Prostate gland (tissue), 2 donors: ENCODE measurements around the gene RNU5D-1. TPM values are rescaled to one million over a fixed set of nuclear protein-coding genes. Genes with fewer than 3 reads are reported as not detected.
"Not testable (repeated sequence)": the region's sequence is repeated elsewhere in the genome, so short reads cannot be mapped to it uniquely, and the experiment has no call there.

ENCODE experiments used
- DNase-seq: peaks from one replicate; pipeline ENCODE4 v3.0.0-alpha.2; 2019; ENCODE audit warnings: low spot score
- H3K27ac ChIP-seq, 2 donors: fragments of 200-600 bp; sonication (generic); 2 replicates each; pipeline ENCODE4 v1.5.1; 2017 to 2019
- H3K27me3 ChIP-seq: fragments of 200-600 bp; sonication (generic); replicated peaks from 2 replicates; pipeline ENCODE4 v1.5.1; 2019; ENCODE audit not compliant: insufficient read depth
- H3K36me3 ChIP-seq, 2 donors: fragments of 200-600 bp; sonication (generic); 1 replicate in 1 of 2; 2 replicates in 1 of 2; pipeline versions ENCODE4 v1.5.1 to v1.8.1; 2017 to 2019
- H3K4me1 ChIP-seq: fragments of 200-600 bp; sonication (generic); replicated peaks from 2 replicates; pipeline ENCODE4 v1.5.1; 2019
- H3K4me3 ChIP-seq, 2 donors: fragments of 200-600 bp; sonication (generic); 2 replicates each; pipeline ENCODE4 v1.5.1; 2017 to 2019
- H3K9me3 ChIP-seq: fragments of 200-600 bp; sonication (generic); 2 replicates; pipeline ENCODE4 v1.5.1; 2017
- CTCF ChIP-seq, 4 experiments: fragments of 200-600 bp in 2 of 4; fragments of 450-650 bp in 2 of 4; sonication (generic) in 2 of 4; IDR thresholded peaks; 1 replicate in 3 of 4; 2 replicates in 1 of 4; pipeline ENCODE4 v1.5.1; 2016 to 2019; ENCODE audit warnings: antibody characterized with exemption in 4 of 4, mild to moderate bottlenecking in 2 of 4, moderate library complexity in 2 of 4
- POLR2A ChIP-seq: fragments of 450-650 bp; IDR thresholded peaks from one replicate; pipeline ENCODE4 v1.6.1; 2016; ENCODE audit warnings: antibody characterized with exemption, mild to moderate bottlenecking
- POLR2AphosphoS5 ChIP-seq: sonication (generic); formaldehyde crosslinking; IDR thresholded peaks from one replicate; pipeline ENCODE4 v1.6.1; 2017; ENCODE audit warnings: antibody characterized with exemption
- WGBS: methylation state at CpG from one replicate; pipeline ENCODE4 v1.1.5; 2018; 5-methylcytosine and 5-hydroxymethylcytosine counted together
- intact Hi-C: fragments of 100-400 bp; cut with DNase I; formaldehyde crosslinking; loops from one replicate; pipeline ENCODE4 v1.14.2; 2022
- total RNA-seq, 2 donors: library from RNA; depleted of rRNA; stranded (reverse); fragments of >200 nt; gene quantifications; one replicate each; pipeline ENCODE4 v1.1.0, GENCODE V29; 2016

The RNU5D-1 gene
- total RNA-seq, 2 donors from 2014 or later, result not detected

DNA sequence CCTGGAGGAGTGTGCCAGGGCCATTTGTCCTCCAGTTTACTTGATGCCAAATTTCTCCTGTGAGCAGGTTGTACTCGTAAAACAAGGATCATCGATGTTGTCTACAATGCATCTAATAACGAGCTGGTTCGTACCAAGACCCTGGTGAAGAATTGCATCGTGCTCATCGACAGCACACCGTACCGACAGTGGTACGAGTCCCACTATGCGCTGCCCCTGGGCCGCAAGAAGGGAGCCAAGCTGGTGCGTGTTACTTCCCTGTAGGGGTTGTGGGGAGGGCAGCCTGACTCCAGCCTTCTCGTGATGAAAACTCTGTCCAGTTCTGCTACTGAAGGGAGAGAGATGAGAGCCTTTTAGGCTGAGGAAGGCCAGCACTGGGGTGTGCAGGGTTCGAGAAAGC, 46.6 kb upstream of the RNU5D-1 start:
- Histone ChIP-seq H3K9me3 (no peaks in the 10 kb centered on the region), H3K27me3 (no peaks in the 10 kb centered on the region), H3K4me1 (peaks cover 5% of the 10 kb centered on the region), H3K36me3 (peaks cover 4 to 5% of the 10 kb centered on the region in 2 donors), H3K27ac (no peak overlapping the region), H3K4me3 (no peak overlapping the region)
- 66% methylated on average over 14 of the region's 14 CpGs for WGBS
- intact Hi-C loops, result loop anchor here (5.0 to 10.0 kb wide), 2 partner anchors 235 to 527 kb away; partner anchors contain the start of genes HECTD3 and UROD
- no peak for TF ChIP-seq POLR2AphosphoS5
- no peak for TF ChIP-seq POLR2A
- no peak for TF ChIP-seq CTCF (IDR thresholded peaks at IDR 0.05)
- no peak for DNase-seq

DNA sequence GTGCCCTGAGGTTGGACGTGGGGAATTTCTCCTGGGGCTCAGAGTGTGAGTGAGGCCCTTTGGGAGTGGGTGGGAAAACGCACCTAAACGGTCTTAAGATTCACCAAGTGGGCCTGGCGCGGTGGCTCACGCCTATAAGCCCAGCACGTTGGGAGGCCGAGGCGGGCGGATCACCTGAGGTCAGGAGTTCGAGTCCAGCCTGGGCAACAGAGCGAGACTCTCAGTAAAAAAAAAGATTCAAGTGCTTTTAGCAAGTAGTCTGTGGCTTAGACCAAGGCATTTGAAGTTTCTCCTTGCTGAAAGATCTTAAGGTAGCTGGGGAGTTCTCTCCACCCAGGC, 45.7 kb upstream of the RNU5D-1 start:
- 48% methylated on average over 12 of the region's 12 CpGs for WGBS
- intact Hi-C loops, result loop anchor here (5.0 to 10.0 kb wide), 2 partner anchors 236 to 528 kb away; partner anchors contain the start of genes HECTD3 and UROD
- H3K27me3 ChIP-seq, result no peaks in the 10 kb centered on the region
- no peaks in the 10 kb centered on the region for H3K9me3 ChIP-seq
- H3K4me1 ChIP-seq, result peaks cover 5% of the 10 kb centered on the region
- peak overlapping the region; percentile 72 to 80 for H3K4me3 ChIP-seq
- TF ChIP-seq POLR2AphosphoS5 (no peak), CTCF (IDR thresholded peaks at IDR 0.05) (no peak), POLR2A (no peak)
- peaks cover 4 to 5% of the 10 kb centered on the region in 2 donors for H3K36me3 ChIP-seq
- H3K27ac ChIP-seq, result peak overlapping the region; percentile 92 to 94
- no peak for DNase-seq

DNA sequence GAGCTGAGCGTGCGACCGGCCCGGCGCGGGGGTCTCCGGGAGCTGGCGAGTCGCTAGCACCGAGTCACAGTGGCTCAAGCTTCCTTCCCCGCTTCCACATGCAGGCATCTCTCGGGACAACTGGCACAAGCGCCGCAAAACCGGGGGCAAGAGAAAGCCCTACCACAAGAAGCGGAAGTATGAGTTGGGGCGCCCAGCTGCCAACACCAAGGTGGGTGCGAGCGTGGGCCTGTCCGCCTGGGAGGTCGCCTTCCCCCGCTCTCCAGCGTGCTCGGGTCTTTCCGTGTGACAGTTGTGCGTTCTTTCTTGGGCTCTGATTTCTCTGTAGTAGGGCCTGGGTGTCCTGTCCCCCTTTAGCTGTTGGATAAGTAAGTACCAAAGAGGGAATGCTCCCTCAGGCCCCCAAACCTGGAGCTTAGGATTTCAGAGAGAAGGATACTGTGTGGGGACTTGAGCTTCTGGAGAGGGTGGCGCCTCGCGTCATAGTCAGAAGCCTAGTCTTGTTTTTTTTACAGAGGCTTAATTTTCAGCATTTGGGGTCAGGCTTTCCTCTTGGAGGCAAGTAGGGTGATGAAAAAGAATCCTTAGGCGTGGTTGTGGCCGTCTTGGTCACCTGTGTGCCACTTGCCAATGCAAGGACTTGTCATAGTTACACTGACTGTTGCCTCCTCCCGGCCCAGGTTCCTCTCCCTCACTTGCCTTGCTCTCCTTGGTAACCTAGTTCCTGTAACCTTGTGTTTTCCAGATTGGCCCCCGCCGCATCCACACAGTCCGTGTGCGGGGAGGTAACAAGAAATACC, 45.2 kb upstream of the RNU5D-1 start:
- intact Hi-C loops, result loop anchor here (5.0 to 10.0 kb wide), 2 partner anchors 236 to 529 kb away; partner anchors contain the start of genes HECTD3 and UROD
- Histone ChIP-seq H3K4me1 (peaks cover 5% of the 10 kb centered on the region), H3K9me3 (no peaks in the 10 kb centered on the region), H3K36me3 (peaks cover 4 to 5% of the 10 kb centered on the region in 2 donors), H3K27ac (peak overlapping the region; percentile 92 to 94), H3K27me3 (no peaks in the 10 kb centered on the region), H3K4me3 (peak overlapping the region; percentile 72 to 80)
- no peak for DNase-seq
- TF ChIP-seq POLR2A, result no peak
- no peak for TF ChIP-seq POLR2AphosphoS5
- WGBS, result 4% methylated on average over 30 of the region's 36 CpGs

GRCh38 chr1:44775078-44775929, 44.3 kb upstream of the RNU5D-1 start, which contains the start of gene RPS8:
RPS8 (plus strand) TSS chr1:44775540; CDS start chr1:44775597, 57 bp downstream.
- Histone ChIP-seq H3K4me1 (peaks cover 5% of the 10 kb centered on the region), H3K27ac (peak within 1 kb of the TSS; percentile 92 to 94), H3K9me3 (no peaks in the 10 kb centered on the region), H3K27me3 (no peaks in the 10 kb centered on the region), H3K36me3 (peaks cover 4 to 5% of the 10 kb centered on the region in 2 donors), H3K4me3 (peak within 1 kb of the TSS; percentile 72 to 80)
- DNase-seq, result peak; percentile 92
- intact Hi-C loops, result loop anchor here (5.0 to 10.0 kb wide), 2 partner anchors 237 to 529 kb away; partner anchors contain the start of genes HECTD3 and UROD
- peak; percentile 99 for TF ChIP-seq POLR2AphosphoS5
- TF ChIP-seq CTCF (IDR thresholded peaks at IDR 0.05), result peak in 3 of 4 experiments; percentile 9 to 35 (median 10)
- peak; percentile 85 for TF ChIP-seq POLR2A
- WGBS, result under 1% methylated on average over 59 of the region's 65 CpGs

- H3K4me3 ChIP-seq, H3K9me3 ChIP-seq, H3K27me3 ChIP-seq, intact Hi-C loops, DNase-seq, H3K4me1 ChIP-seq, H3K36me3 ChIP-seq, H3K27ac ChIP-seq: not testable (repeated sequence)
- 95% methylated on average over 6 of the region's 6 CpGs for WGBS
These were observed 35.5 kb upstream of the RNU5D-1 start for GRCh38 chr1:44766421-44766820.
